ENCODE results near the gene USP32. TPM values are rescaled to one million over a fixed set of nuclear protein-coding genes. Genes with fewer than 3 reads are reported as not detected.

Gene USP32
- total RNA-seq, 3 donors from 2014 or later (not counting 1 experiment from before 2014, with no cell fraction given), result 41.3 to 68.5 (median 41.7) TPM

DNA sequence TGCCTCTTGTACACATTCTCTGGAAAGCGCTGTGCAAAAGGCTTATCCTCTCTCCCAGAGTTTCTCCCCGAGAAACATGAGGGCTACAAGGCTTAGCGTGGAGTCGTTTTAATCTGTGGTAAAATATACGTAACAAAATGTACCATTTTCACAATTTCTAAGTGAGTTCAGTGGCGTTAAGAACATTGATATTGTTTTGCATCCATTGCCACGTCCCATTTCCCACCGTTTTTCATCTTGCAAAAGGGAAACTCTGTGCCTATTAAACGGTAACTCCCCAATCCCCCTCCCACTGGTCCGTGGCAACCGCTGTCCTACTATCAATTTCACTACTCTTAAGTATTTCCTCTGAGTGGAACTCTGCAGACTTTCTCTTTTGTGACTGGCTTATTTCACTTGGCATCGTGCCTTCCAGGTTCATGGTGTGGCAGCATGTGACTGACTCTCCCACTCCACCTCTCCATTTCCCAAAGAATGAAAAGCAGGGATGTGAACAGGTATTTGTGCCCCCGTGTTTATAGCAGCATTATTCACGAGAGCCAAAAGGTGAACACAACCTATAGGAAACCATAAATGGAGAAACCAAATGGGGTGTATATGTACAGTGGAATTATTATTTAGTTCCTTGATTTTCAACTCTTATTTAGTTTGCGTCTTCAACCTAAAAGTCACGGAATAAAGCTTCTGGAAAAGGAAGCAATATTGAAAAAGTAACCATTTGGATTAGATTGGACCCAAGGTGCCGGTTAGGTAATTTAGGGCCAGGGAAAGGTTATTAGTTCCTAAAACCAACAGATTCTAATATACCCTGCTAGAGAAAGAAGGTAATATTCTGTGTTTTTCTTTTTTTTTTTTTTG, 1.1 kb upstream of the USP32 start:
- H3K4me1 Mint-ChIP-seq, result peaks cover 39 to 40% of the 10 kb centered on the region in 2 donors
- peaks cover 26% of the 10 kb centered on the region for H3K4me1 ChIP-seq (ENCODE audit: control insufficient read depth, insufficient read depth, low read length)
- H3K27ac Mint-ChIP-seq, result peak overlapping the region; percentile 88 to 92
- H3K9me3 ChIP-seq (ENCODE audit: control insufficient read depth, insufficient read depth, low read length), result no peaks in the 10 kb centered on the region
- TF ChIP-seq, protein P1, sequence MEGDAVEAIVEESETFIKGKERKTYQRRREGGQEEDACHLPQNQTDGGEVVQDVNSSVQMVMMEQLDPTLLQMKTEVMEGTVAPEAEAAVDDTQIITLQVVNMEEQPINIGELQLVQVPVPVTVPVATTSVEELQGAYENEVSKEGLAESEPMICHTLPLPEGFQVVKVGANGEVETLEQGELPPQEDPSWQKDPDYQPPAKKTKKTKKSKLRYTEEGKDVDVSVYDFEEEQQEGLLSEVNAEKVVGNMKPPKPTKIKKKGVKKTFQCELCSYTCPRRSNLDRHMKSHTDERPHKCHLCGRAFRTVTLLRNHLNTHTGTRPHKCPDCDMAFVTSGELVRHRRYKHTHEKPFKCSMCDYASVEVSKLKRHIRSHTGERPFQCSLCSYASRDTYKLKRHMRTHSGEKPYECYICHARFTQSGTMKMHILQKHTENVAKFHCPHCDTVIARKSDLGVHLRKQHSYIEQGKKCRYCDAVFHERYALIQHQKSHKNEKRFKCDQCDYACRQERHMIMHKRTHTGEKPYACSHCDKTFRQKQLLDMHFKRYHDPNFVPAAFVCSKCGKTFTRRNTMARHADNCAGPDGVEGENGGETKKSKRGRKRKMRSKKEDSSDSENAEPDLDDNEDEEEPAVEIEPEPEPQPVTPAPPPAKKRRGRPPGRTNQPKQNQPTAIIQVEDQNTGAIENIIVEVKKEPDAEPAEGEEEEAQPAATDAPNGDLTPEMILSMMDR (IDR thresholded peaks at IDR 0.05), result no peak
- H3K9me3 Mint-ChIP-seq, result no peaks in the 10 kb centered on the region
- H3K27me3 ChIP-seq (ENCODE audit: control insufficient read depth, insufficient read depth, low read length), result no peaks in the 10 kb centered on the region
- ATAC-seq (no peak), DNase-seq (peak; percentile 16 to 53)
- peak overlapping the region; percentile 78 for H3K4me3 ChIP-seq (ENCODE audit: low read length)
- no peaks in the 10 kb centered on the region for H3K36me3 Mint-ChIP-seq
- 17% methylated on average over 16 of the region's 17 CpGs for WGBS (ENCODE audit: insufficient coverage)
- H3K36me3 ChIP-seq (ENCODE audit: control insufficient read depth, insufficient read depth, low read length), result no peaks in the 10 kb centered on the region
- no peaks in the 10 kb centered on the region for H3K27me3 Mint-ChIP-seq (ENCODE audit: low read depth in 2 of 2)
- H3K4me3 Mint-ChIP-seq, result peak overlapping the region; percentile 98
- H3K27ac ChIP-seq (ENCODE audit: low read length), result peak overlapping the region; percentile 88
- intact Hi-C loops (cut with micrococcal nuclease), result loop anchor here (10.0 kb wide), 1 partner anchor 608 kb away; no protein-coding TSS in a partner anchor

DNA sequence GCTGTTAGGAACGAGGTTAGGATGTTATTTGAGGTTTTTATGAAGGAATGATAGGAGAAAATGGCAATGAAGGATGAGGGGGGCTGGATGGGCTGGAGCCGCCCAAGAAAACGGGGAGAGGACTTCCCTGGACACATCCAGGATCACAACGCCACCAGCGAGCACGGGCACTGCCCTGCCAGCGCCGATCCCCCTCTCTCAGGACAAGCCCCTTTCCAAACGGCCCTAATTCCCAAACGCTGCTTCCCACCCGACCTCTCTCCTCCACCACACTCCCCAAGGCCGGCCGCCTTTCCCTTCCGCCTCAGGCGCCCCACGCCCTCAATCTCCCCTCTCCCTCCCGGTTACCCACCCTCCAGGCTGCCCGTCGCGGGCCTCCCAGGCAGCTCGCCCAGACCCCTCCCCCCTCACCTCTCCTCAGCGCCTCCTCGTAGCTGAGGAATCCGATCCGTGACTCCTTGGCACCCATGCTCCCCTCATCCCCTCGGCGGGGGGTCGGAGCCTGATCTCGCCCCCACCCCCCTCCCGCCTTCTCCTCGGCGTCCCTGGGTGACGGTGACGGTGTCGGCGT, 377 bp downstream of the USP32 start:
- peak overlapping the region; percentile 78 for H3K4me3 ChIP-seq (ENCODE audit: low read length)
- DNase-seq (no peak), ATAC-seq (peak; percentile 33 to 43 (median 35))
- Mint-ChIP-seq H3K36me3 (no peaks in the 10 kb centered on the region), H3K4me3 (peak overlapping the region; percentile 98), H3K27ac (peak overlapping the region; percentile 88 to 92), H3K27me3 (ENCODE audit: low read depth in 2 of 2) (no peaks in the 10 kb centered on the region), H3K4me1 (peaks cover 41 to 43% of the 10 kb centered on the region in 2 donors), H3K9me3 (no peaks in the 10 kb centered on the region)
- peaks cover 19% of the 10 kb centered on the region for H3K4me1 ChIP-seq (ENCODE audit: control insufficient read depth, insufficient read depth, low read length)
- intact Hi-C loops (cut with micrococcal nuclease), result loop anchor here (10.0 kb wide), 1 partner anchor 607 kb away; no protein-coding TSS in a partner anchor
- WGBS (ENCODE audit: insufficient coverage), result 0% methylated on average over 34 of the region's 36 CpGs
- H3K27ac ChIP-seq (ENCODE audit: low read length), result peak overlapping the region; percentile 88
- no peaks in the 10 kb centered on the region for H3K9me3 ChIP-seq (ENCODE audit: control insufficient read depth, insufficient read depth, low read length)
- no peaks in the 10 kb centered on the region for H3K27me3 ChIP-seq (ENCODE audit: control insufficient read depth, insufficient read depth, low read length)
- no peaks in the 10 kb centered on the region for H3K36me3 ChIP-seq (ENCODE audit: control insufficient read depth, insufficient read depth, low read length)
- TF ChIP-seq, protein P1 (IDR thresholded peaks at IDR 0.05), result no peak

DNA sequence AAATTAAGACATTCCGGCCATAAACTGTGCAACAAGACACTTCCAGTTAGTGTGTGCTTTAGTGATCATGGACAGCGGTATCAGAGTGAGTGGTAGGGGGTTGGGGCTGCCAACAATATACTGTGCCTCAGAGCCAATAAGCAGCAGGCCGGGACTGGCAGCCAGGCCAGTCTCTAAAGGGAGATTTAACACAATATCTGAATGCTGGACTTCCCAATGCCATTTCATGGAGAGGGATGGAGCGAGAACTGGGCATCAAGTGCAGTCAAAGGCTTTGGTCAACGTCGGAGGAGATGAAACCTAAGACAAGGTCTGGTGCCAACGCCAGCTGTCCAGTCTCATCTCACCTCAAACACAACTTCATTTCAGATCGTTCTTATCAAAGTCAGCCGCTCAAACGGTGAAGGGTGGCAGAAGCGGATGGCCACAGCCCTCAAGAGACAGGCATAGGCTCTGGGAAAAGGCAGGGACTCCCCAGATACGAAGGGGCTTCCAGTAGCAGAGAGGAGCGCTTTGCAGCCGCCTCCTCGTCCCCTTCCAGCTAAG, 935 bp downstream of the USP32 start:
- H3K27me3 Mint-ChIP-seq (ENCODE audit: low read depth in 2 of 2), result no peaks in the 10 kb centered on the region
- intact Hi-C loops (cut with micrococcal nuclease), result loop anchor here (10.0 kb wide), 1 partner anchor 606 kb away; no protein-coding TSS in a partner anchor

More for the DNA sequence above, 935 bp downstream of the USP32 start:
- Mint-ChIP-seq H3K27ac (peak overlapping the region; percentile 88 to 92), H3K36me3 (no peaks in the 10 kb centered on the region), H3K4me3 (peak overlapping the region; percentile 98), H3K4me1 (peaks cover 41 to 49% of the 10 kb centered on the region in 2 donors), H3K9me3 (no peaks in the 10 kb centered on the region)
- TF ChIP-seq, protein P1 (IDR thresholded peaks at IDR 0.05), result no peak
- Histone ChIP-seq H3K36me3 (ENCODE audit: control insufficient read depth, insufficient read depth, low read length) (no peaks in the 10 kb centered on the region), H3K27me3 (ENCODE audit: control insufficient read depth, insufficient read depth, low read length) (no peaks in the 10 kb centered on the region), H3K4me1 (ENCODE audit: control insufficient read depth, insufficient read depth, low read length) (peaks cover 19% of the 10 kb centered on the region), H3K9me3 (ENCODE audit: control insufficient read depth, insufficient read depth, low read length) (no peaks in the 10 kb centered on the region), H3K27ac (ENCODE audit: low read length) (peak overlapping the region; percentile 88), H3K4me3 (ENCODE audit: low read length) (peak overlapping the region; percentile 78)
- ATAC-seq (no peak), DNase-seq (peak; percentile 22 to 53)
- 7% methylated on average over 15 of the region's 15 CpGs for WGBS (ENCODE audit: insufficient coverage)
